Nephron (organoid): ENCODE results near the gene CMTM1.
A peak's percentile ranks its signal among the peaks of the same experiment; 100 is the strongest.

Experiments used
- H3K27ac Mint-ChIP-seq, 3 experiments: 2 replicates each; pipeline ENCODE4 v1.8.0; 2020; ENCODE audit warnings: mixed read lengths in 3 of 3, mild to moderate bottlenecking in 2 of 3, moderate library complexity in 1 of 3
- H3K27me3 Mint-ChIP-seq: 2 replicates; pipeline ENCODE4 v1.8.0; 2021; ENCODE audit warnings: low read depth, mild to moderate bottlenecking, moderate library complexity, mixed read lengths
- H3K36me3 Mint-ChIP-seq: 2 replicates; pipeline ENCODE4 v1.8.0; 2020; ENCODE audit warnings: low read depth, mixed read lengths
- H3K4me1 Mint-ChIP-seq: 2 replicates; pipeline ENCODE4 v1.8.0; 2020; ENCODE audit warnings: mixed read lengths
- H3K4me3 Mint-ChIP-seq, 3 experiments: 2 replicates each; pipeline ENCODE4 v1.8.0; 2020; ENCODE audit warnings: mild to moderate bottlenecking in 3 of 3, mixed read lengths in 3 of 3, moderate library complexity in 2 of 3
- H3K9me3 Mint-ChIP-seq: 2 replicates; pipeline ENCODE4 v1.8.0; 2020; ENCODE audit warnings: mixed read lengths
- TF ChIP-seq, protein P1 (sequence below), 3 experiments: fragments of 200-600 bp; sonication (generic); IDR thresholded peaks; one replicate each; pipeline ENCODE4 v1.5.0; 2021; ENCODE audit warnings: antibody characterized with exemption in 3 of 3; ENCODE audit not compliant: unreplicated experiment in 3 of 3

CMTM1 gene

DNA sequence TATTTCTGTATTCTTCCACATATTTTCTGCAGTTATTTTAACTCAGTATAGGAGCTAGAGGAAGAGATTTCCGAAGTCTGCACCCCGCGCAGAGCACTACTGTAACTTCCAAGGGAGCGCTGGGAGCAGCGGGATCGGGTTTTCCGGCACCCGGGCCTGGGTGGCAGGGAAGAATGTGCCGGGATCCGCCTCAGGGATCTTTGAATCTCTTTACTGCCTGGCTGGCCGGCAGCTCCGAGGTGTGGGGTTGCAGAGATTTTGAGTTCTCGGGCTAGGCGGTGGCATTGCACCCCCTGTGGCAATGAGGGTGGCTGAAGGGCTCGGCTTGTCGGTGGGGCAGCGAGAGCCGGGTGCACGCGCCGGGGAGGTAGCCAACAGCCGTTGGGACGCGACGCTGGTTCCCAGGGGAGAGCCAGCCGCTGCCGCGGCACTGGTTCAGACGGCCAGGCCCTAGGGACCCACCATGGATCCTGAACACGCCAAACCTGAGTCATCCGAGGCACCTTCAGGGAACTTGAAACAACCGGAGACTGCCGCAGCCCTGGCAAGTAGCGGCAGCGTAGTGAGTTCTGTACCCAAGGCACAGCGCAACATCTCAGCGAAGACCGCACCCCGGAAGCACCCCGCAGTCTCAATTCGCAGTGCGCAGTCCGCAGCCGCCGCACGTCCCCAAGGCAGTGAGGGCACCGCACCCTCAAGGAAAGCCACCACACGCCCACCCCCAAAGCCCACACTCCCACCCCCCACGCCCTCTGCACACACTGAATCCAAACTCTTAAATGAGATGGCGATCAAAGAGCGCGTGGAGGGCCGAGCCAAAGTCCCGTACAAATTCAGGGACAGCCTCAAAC, at the start of gene CMTM1:
Gene CMTM1 (plus strand): TSS at position 389 of the 851 bp plus-strand sequence. CDS start 75 bp downstream, at position 464.
- Mint-ChIP-seq H3K27ac (peak within 1 kb of the TSS in 1 of 3 experiments; percentile 5), H3K36me3 (peaks cover 38% of the 10 kb centered on the region), H3K4me1 (no peaks in the 10 kb centered on the region), H3K27me3 (peaks cover 4% of the 10 kb centered on the region), H3K9me3 (no peaks in the 10 kb centered on the region), H3K4me3 (no peak within 1 kb of the TSS)
- TF ChIP-seq, protein P1, sequence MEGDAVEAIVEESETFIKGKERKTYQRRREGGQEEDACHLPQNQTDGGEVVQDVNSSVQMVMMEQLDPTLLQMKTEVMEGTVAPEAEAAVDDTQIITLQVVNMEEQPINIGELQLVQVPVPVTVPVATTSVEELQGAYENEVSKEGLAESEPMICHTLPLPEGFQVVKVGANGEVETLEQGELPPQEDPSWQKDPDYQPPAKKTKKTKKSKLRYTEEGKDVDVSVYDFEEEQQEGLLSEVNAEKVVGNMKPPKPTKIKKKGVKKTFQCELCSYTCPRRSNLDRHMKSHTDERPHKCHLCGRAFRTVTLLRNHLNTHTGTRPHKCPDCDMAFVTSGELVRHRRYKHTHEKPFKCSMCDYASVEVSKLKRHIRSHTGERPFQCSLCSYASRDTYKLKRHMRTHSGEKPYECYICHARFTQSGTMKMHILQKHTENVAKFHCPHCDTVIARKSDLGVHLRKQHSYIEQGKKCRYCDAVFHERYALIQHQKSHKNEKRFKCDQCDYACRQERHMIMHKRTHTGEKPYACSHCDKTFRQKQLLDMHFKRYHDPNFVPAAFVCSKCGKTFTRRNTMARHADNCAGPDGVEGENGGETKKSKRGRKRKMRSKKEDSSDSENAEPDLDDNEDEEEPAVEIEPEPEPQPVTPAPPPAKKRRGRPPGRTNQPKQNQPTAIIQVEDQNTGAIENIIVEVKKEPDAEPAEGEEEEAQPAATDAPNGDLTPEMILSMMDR (IDR thresholded peaks at IDR 0.05; ENCODE audit: unreplicated experiment in 3 of 3), result no peak

GRCh38 chr16:66516509-66516807, 49.8 kb upstream of the CMTM1 start:
- Mint-ChIP-seq H3K27me3 (no peaks in the 10 kb centered on the region), H3K4me1 (peaks cover 39% of the 10 kb centered on the region), H3K4me3 (no peak overlapping the region), H3K9me3 (no peaks in the 10 kb centered on the region), H3K27ac (peak overlapping the region; percentile 90 to 99 (median 99)), H3K36me3 (peaks cover 57% of the 10 kb centered on the region)
- TF ChIP-seq, protein P1 (IDR thresholded peaks at IDR 0.05; ENCODE audit: unreplicated experiment in 3 of 3), result no peak

- Mint-ChIP-seq H3K36me3 (peaks cover 52% of the 10 kb centered on the region), H3K4me3 (peak overlapping the region in 2 of 3 experiments; percentile 46 to 49), H3K27me3 (no peaks in the 10 kb centered on the region), H3K9me3 (no peaks in the 10 kb centered on the region), H3K27ac (peak overlapping the region; percentile 90 to 99 (median 99)), H3K4me1 (peaks cover 39% of the 10 kb centered on the region)
- TF ChIP-seq, protein P1 (IDR thresholded peaks at IDR 0.05; ENCODE audit: unreplicated experiment in 3 of 3), result no peak
Observed at GRCh38 chr16:66516808-66517585, 49.2 kb upstream of the CMTM1 start.

GRCh38 chr16:66517586-66518263, 48.5 kb upstream of the CMTM1 start:
- Mint-ChIP-seq H3K4me1 (peaks cover 41% of the 10 kb centered on the region), H3K27me3 (no peaks in the 10 kb centered on the region), H3K4me3 (no peak overlapping the region), H3K27ac (peak overlapping the region; percentile 90 to 99 (median 99)), H3K36me3 (peaks cover 51% of the 10 kb centered on the region), H3K9me3 (no peaks in the 10 kb centered on the region)
- TF ChIP-seq, protein P1 (IDR thresholded peaks at IDR 0.05; ENCODE audit: unreplicated experiment in 3 of 3), result no peak

DNA sequence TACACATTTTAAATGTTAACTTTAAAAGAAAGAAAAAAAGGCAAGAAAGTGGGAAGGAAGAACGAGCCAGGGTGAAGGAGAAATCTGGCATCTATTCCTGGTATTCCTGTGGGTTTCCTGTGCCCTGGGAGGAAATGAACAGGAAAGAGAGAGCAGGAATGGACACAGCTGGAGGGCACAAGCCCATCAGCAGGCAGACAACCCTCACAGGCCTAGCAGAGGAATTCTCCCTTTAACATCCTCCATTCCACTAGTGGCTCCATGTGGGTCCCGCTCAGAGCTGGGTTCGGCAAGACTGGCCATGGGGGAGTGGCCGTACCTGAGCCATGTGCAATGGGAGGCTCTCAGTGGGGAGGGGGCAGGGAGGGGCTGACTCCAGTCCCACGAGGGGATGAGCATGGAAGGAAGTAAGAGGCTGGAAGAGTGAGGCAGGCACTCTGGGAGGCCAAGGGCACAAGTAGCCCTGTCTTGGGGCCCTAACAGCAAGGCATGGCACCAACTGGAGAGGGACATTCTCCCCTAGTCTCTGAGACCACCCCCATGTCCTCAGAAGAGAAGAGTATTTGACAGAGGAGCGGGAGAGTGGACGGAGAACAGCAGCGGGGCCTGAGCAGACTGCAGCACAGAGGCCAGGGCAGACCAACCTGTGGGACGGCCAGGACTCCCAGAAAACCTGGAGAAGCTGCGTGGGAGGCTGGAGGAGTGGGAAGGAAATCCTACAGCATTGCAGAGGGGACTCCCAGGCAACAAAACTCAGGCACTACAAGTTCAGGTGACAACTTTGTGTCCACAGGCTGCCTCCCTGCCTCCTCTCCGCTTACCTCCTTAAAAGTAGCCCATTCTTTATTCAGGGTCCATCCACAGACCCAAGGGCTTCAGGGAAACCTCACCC, 46.5 kb upstream of the CMTM1 start:
- TF ChIP-seq, protein P1 (IDR thresholded peaks at IDR 0.05; ENCODE audit: unreplicated experiment in 3 of 3), result no peak
- no peaks in the 10 kb centered on the region for H3K9me3 Mint-ChIP-seq
- peaks cover 36% of the 10 kb centered on the region for H3K4me1 Mint-ChIP-seq
- peaks cover 37% of the 10 kb centered on the region for H3K36me3 Mint-ChIP-seq
- peak overlapping the region in 2 of 3 experiments; percentile 53 to 65 for H3K27ac Mint-ChIP-seq
- no peaks in the 10 kb centered on the region for H3K27me3 Mint-ChIP-seq
- H3K4me3 Mint-ChIP-seq, result no peak overlapping the region
